ENCODE measurements around the gene OR12D1. TPM values are rescaled to one million over a fixed set of nuclear protein-coding genes. Genes with fewer than 3 reads are reported as not detected.
"Not testable (repeated sequence)": the region's sequence is repeated elsewhere in the genome, so short reads cannot be mapped to it uniquely, and the experiment has no call there.

Gene OR12D1
- total RNA-seq, 1 experiment from 2014 or later, result not detected

DNA sequence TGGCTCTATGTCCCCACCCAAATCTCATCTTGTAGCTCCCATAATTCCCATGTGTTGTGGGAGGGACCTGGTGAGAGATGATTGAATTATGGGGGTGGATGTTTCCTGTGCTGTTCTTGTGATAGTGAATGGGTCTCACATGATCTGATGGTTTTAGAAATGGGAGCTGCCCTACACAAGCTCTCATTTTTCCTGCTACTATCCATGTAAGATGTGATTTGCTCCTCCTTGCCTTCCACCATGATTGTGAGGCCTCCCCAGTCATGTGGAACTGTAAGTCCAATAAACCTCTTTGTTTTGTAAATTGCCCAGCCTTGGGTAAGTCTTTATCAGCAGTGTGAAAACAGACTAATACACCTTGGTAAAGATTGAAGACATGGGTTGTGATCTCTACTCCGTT lies 29.3 kb downstream of the OR12D1 start:
- not testable (repeated sequence) for BruUV-seq (replicated peaks); H4K20me1 ChIP-seq (ENCODE audit: insufficient read depth)

GRCh38 chr6:29447670-29448069 lies 32.9 kb downstream of the OR12D1 start:
- CTCF ChIA-PET, result no interaction called here
- POLR2A ChIA-PET, result interaction anchor here (0.6 kb wide), 1 partner anchor 538 kb away, joined by 3 read pairs; no protein-coding TSS in a partner anchor
- no peaks in the 10 kb centered on the region for H3K4me1 ChIP-seq (ENCODE audit: control insufficient read depth in 1 of 2, insufficient read depth in 2 of 2, low read length in 2 of 2)
- no peaks in the 10 kb centered on the region for H3K36me3 ChIP-seq (ENCODE audit: control insufficient read depth in 1 of 2, insufficient read depth in 2 of 2, low read length in 2 of 2)
- no peaks in the 10 kb centered on the region for H3K9me3 ChIP-seq (ENCODE audit: control insufficient read depth in 1 of 2, insufficient read depth in 1 of 2, low read depth in 1 of 2, low read length in 2 of 2)
- H2AFZ ChIP-seq (ENCODE audit: low read depth, low read length, poor library complexity, severe bottlenecking), result no peak overlapping the region
- H4K20me1 ChIP-seq (ENCODE audit: insufficient read depth), result no peaks in the 10 kb centered on the region
- BruUV-seq (replicated peaks), result no TSS peak
- intact Hi-C loops (cut with micrococcal nuclease), result no loop called here
- H3K9me2 ChIP-seq (ENCODE audit: insufficient read depth), result no peaks in the 10 kb centered on the region
- ATAC-seq (no peak), DNase-seq (ENCODE audit: low read depth, low spot score) (no peak)
- RAD21 ChIA-PET (ENCODE audit: low non-redundant PET in 1 of 2, low total read pairs in 2 of 2, uncharacterized antibody in 2 of 2, unreplicated experiment in 2 of 2), result no interaction called here
- H3K4me2 ChIP-seq (ENCODE audit: low read length), result no peak overlapping the region
- H3K27ac ChIP-seq (ENCODE audit: low read depth, low read length), result no peak overlapping the region
- TF ChIP-seq, protein P1, sequence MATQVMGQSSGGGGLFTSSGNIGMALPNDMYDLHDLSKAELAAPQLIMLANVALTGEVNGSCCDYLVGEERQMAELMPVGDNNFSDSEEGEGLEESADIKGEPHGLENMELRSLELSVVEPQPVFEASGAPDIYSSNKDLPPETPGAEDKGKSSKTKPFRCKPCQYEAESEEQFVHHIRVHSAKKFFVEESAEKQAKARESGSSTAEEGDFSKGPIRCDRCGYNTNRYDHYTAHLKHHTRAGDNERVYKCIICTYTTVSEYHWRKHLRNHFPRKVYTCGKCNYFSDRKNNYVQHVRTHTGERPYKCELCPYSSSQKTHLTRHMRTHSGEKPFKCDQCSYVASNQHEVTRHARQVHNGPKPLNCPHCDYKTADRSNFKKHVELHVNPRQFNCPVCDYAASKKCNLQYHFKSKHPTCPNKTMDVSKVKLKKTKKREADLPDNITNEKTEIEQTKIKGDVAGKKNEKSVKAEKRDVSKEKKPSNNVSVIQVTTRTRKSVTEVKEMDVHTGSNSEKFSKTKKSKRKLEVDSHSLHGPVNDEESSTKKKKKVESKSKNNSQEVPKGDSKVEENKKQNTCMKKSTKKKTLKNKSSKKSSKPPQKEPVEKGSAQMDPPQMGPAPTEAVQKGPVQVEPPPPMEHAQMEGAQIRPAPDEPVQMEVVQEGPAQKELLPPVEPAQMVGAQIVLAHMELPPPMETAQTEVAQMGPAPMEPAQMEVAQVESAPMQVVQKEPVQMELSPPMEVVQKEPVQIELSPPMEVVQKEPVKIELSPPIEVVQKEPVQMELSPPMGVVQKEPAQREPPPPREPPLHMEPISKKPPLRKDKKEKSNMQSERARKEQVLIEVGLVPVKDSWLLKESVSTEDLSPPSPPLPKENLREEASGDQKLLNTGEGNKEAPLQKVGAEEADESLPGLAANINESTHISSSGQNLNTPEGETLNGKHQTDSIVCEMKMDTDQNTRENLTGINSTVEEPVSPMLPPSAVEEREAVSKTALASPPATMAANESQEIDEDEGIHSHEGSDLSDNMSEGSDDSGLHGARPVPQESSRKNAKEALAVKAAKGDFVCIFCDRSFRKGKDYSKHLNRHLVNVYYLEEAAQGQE (IDR thresholded peaks at IDR 0.05; ENCODE audit: low read depth), result no peak
- TF ChIP-seq ZFX (IDR thresholded peaks at IDR 0.05) (no peak), EZH2 (IDR thresholded peaks at IDR 0.05) (no peak), EGR1 (IDR thresholded peaks at IDR 0.05; ENCODE audit: low read depth) (no peak), MAX (IDR thresholded peaks at IDR 0.05) (no peak), EZH2phosphoT487 (IDR thresholded peaks at IDR 0.05; ENCODE audit: borderline replicate concordance) (no peak)
- TF ChIP-seq, protein P2, sequence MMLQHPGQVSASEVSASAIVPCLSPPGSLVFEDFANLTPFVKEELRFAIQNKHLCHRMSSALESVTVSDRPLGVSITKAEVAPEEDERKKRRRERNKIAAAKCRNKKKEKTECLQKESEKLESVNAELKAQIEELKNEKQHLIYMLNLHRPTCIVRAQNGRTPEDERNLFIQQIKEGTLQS (IDR thresholded peaks at IDR 0.05), result no peak
- TF ChIP-seq, protein P3, sequence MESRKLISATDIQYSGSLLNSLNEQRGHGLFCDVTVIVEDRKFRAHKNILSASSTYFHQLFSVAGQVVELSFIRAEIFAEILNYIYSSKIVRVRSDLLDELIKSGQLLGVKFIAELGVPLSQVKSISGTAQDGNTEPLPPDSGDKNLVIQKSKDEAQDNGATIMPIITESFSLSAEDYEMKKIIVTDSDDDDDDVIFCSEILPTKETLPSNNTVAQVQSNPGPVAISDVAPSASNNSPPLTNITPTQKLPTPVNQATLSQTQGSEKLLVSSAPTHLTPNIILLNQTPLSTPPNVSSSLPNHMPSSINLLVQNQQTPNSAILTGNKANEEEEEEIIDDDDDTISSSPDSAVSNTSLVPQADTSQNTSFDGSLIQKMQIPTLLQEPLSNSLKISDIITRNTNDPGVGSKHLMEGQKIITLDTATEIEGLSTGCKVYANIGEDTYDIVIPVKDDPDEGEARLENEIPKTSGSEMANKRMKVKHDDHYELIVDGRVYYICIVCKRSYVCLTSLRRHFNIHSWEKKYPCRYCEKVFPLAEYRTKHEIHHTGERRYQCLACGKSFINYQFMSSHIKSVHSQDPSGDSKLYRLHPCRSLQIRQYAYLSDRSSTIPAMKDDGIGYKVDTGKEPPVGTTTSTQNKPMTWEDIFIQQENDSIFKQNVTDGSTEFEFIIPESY (IDR thresholded peaks at IDR 0.05; ENCODE audit: extremely low read depth, insufficient replicate concordance, low read length), result no peak
- H3K27me3 ChIP-seq (ENCODE audit: insufficient read depth, low read length), result no peaks in the 10 kb centered on the region
- H3K4me3 ChIP-seq (replicated peaks in 1 of 2; ENCODE audit: low read depth in 1 of 2, low read length in 2 of 2), result no peak overlapping the region
- H3K9ac ChIP-seq (ENCODE audit: low read length), result no peak overlapping the region
- H3K79me2 ChIP-seq (ENCODE audit: insufficient read depth, low read length), result no peaks in the 10 kb centered on the region

More for the DNA sequence above, 29.3 kb downstream of the OR12D1 start:
- H2AFZ ChIP-seq (ENCODE audit: low read depth, low read length, poor library complexity, severe bottlenecking); H3K36me3 ChIP-seq (ENCODE audit: control insufficient read depth in 1 of 2, insufficient read depth in 2 of 2, low read length in 2 of 2); intact Hi-C loops (cut with micrococcal nuclease); H3K9ac ChIP-seq (ENCODE audit: low read length); RAD21 ChIA-PET (ENCODE audit: low non-redundant PET in 1 of 2, low total read pairs in 2 of 2, uncharacterized antibody in 2 of 2, unreplicated experiment in 2 of 2); H3K27me3 ChIP-seq (ENCODE audit: insufficient read depth, low read length); POLR2A ChIA-PET; ATAC-seq; H3K79me2 ChIP-seq (ENCODE audit: insufficient read depth, low read length); H3K27ac ChIP-seq (ENCODE audit: low read depth, low read length); H3K4me3 ChIP-seq (replicated peaks in 1 of 2; ENCODE audit: low read depth in 1 of 2, low read length in 2 of 2); H3K9me3 ChIP-seq (ENCODE audit: control insufficient read depth in 1 of 2, insufficient read depth in 1 of 2, low read depth in 1 of 2, low read length in 2 of 2); DNase-seq (ENCODE audit: low read depth, low spot score); CTCF ChIA-PET; H3K4me2 ChIP-seq (ENCODE audit: low read length); H3K9me2 ChIP-seq (ENCODE audit: insufficient read depth); H3K4me1 ChIP-seq (ENCODE audit: control insufficient read depth in 1 of 2, insufficient read depth in 2 of 2, low read length in 2 of 2): not testable (repeated sequence)

Data from HCT116 (cell line).